ENCODE measurements around the gene SH3RF3. TPM values are rescaled to one million over a fixed set of nuclear protein-coding genes. Genes with fewer than 3 reads are reported as not detected.

SH3RF3 gene
- total RNA-seq, 1 experiment from 2014 or later: not detected

GRCh38 chr2:109147405-109147804 lies 18.4 kb downstream of the SH3RF3 start:
- no TSS peak for BruUV-seq (replicated peaks)

GRCh38 chr2:109148117-109148746 lies 19.2 kb downstream of the SH3RF3 start:
- no TSS peak for BruUV-seq (replicated peaks)
- Histone ChIP-seq H3K27ac (ENCODE audit: low read depth, low read length) (no peak overlapping the region), H3K36me3 (ENCODE audit: control insufficient read depth in 1 of 2, insufficient read depth in 2 of 2, low read length in 2 of 2) (no peaks in the 10 kb centered on the region), H3K4me2 (ENCODE audit: low read length) (no peak overlapping the region), H3K9me2 (ENCODE audit: insufficient read depth) (no peaks in the 10 kb centered on the region), H4K20me1 (ENCODE audit: insufficient read depth) (no peaks in the 10 kb centered on the region), H3K27me3 (ENCODE audit: insufficient read depth, low read length) (peaks cover 9% of the 10 kb centered on the region; the same call in 1 of the 2 replicates), H3K4me3 (replicated peaks in 1 of 2; ENCODE audit: low read depth in 1 of 2, low read length in 2 of 2) (no peak overlapping the region), H2AFZ (ENCODE audit: low read depth, low read length, poor library complexity, severe bottlenecking) (no peak overlapping the region), H3K9ac (ENCODE audit: low read length) (no peak overlapping the region), H3K9me3 (ENCODE audit: control insufficient read depth in 1 of 2, insufficient read depth in 1 of 2, low read depth in 1 of 2, low read length in 2 of 2) (no peaks in the 10 kb centered on the region), H3K4me1 (ENCODE audit: control insufficient read depth in 1 of 2, insufficient read depth in 2 of 2, low read length in 2 of 2) (no peaks in the 10 kb centered on the region), H3K79me2 (ENCODE audit: insufficient read depth, low read length) (no peaks in the 10 kb centered on the region)
- ATAC-seq (no peak), DNase-seq (ENCODE audit: low read depth, low spot score) (no peak)
- POLR2A ChIA-PET: no interaction called here
- CTCF ChIA-PET: no interaction called here
- RAD21 ChIA-PET (ENCODE audit: low non-redundant PET in 1 of 2, low total read pairs in 2 of 2, uncharacterized antibody in 2 of 2, unreplicated experiment in 2 of 2): no interaction called here
- intact Hi-C loops (cut with micrococcal nuclease): no loop called here
- TF ChIP-seq EGR1 (IDR thresholded peaks at IDR 0.05; ENCODE audit: low read depth) (no peak), JUND (IDR thresholded peaks at IDR 0.05) (no peak), SP1 (IDR thresholded peaks at IDR 0.05; ENCODE audit: low read depth) (no peak), CEBPB (IDR thresholded peaks at IDR 0.05; ENCODE audit: low read depth) (no peak)
- TF ChIP-seq, protein P1, sequence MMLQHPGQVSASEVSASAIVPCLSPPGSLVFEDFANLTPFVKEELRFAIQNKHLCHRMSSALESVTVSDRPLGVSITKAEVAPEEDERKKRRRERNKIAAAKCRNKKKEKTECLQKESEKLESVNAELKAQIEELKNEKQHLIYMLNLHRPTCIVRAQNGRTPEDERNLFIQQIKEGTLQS (IDR thresholded peaks at IDR 0.05): no peak

More at GRCh38 chr2:109147405-109147804, 18.4 kb downstream of the SH3RF3 start:
- no peak for TF ChIP-seq CTCF (IDR thresholded peaks at IDR 0.05 in 2 of 3, conservative IDR thresholded peaks at IDR 0.05 in 1 of 3; ENCODE audit: borderline replicate concordance in 1 of 3, insufficient read depth in 1 of 3, low read depth in 2 of 3, low read length in 2 of 3)
- Histone ChIP-seq H3K4me1 (ENCODE audit: control insufficient read depth in 1 of 2, insufficient read depth in 2 of 2, low read length in 2 of 2) (no peaks in the 10 kb centered on the region), H3K4me3 (replicated peaks in 1 of 2; ENCODE audit: low read depth in 1 of 2, low read length in 2 of 2) (no peak overlapping the region), H3K9me3 (ENCODE audit: control insufficient read depth in 1 of 2, insufficient read depth in 1 of 2, low read depth in 1 of 2, low read length in 2 of 2) (no peaks in the 10 kb centered on the region), H3K27me3 (ENCODE audit: insufficient read depth, low read length) (0 out of 2 replicates have a peak, but pooled peaks cover 4% of the 10 kb centered on the region), H3K79me2 (ENCODE audit: insufficient read depth, low read length) (no peaks in the 10 kb centered on the region), H3K27ac (ENCODE audit: low read depth, low read length) (no peak overlapping the region), H3K9me2 (ENCODE audit: insufficient read depth) (no peaks in the 10 kb centered on the region), H4K20me1 (ENCODE audit: insufficient read depth) (no peaks in the 10 kb centered on the region), H3K4me2 (ENCODE audit: low read length) (no peak overlapping the region), H2AFZ (ENCODE audit: low read depth, low read length, poor library complexity, severe bottlenecking) (no peak overlapping the region), H3K9ac (ENCODE audit: low read length) (no peak overlapping the region), H3K36me3 (ENCODE audit: control insufficient read depth in 1 of 2, insufficient read depth in 2 of 2, low read length in 2 of 2) (no peaks in the 10 kb centered on the region)
- ChIA-PET CTCF (no interaction called here), RAD21 (ENCODE audit: low non-redundant PET in 1 of 2, low total read pairs in 2 of 2, uncharacterized antibody in 2 of 2, unreplicated experiment in 2 of 2) (no interaction called here), POLR2A (no interaction called here)
- intact Hi-C loops (cut with micrococcal nuclease): no loop called here
- DNase-seq (ENCODE audit: low read depth, low spot score) (no peak), ATAC-seq (no peak)

Data from HCT116 (cell line).